Progenitor cell of endocrine pancreas (in vitro differentiated cells): Measurements from ENCODE around the gene SRPRA. TPM values are rescaled to one million over a fixed set of nuclear protein-coding genes. Genes with fewer than 3 reads are reported as not detected.
A peak's percentile ranks its signal among the peaks of the same experiment; 100 is the strongest.

ENCODE experiments used
- DNase-seq: peaks from one replicate; pipeline ENCODE4 v3.0.0; 2021; ENCODE audit warnings: low spot score; ENCODE audit not compliant: unreplicated experiment
- H3K27ac Mint-ChIP-seq: 2 replicates; pipeline ENCODE4 v1.8.0; 2021; ENCODE audit warnings: mild to moderate bottlenecking, moderate library complexity, mixed read lengths
- H3K27me3 Mint-ChIP-seq: 2 replicates; pipeline ENCODE4 v1.8.0; 2021; ENCODE audit warnings: mixed read lengths
- H3K36me3 Mint-ChIP-seq: 2 replicates; pipeline ENCODE4 v1.8.0; 2022; ENCODE audit warnings: mixed read lengths; ENCODE audit not compliant: insufficient read depth
- H3K4me1 Mint-ChIP-seq: 2 replicates; pipeline ENCODE4 v1.8.0; 2021; ENCODE audit warnings: low read depth, mixed read lengths
- H3K4me3 Mint-ChIP-seq: 2 replicates; pipeline ENCODE4 v1.8.0; 2021; ENCODE audit warnings: low read depth, mild to moderate bottlenecking, moderate library complexity, mixed read lengths
- H3K9me3 Mint-ChIP-seq: 2 replicates; pipeline ENCODE4 v1.8.0; 2021; ENCODE audit warnings: low read depth, mixed read lengths
- total RNA-seq: library from RNA; stranded (reverse); gene quantifications from 2 replicates; pipeline ENCODE4 v1.2.1, GENCODE V29; 2021
- TF ChIP-seq, protein P1 (sequence below): fragments of 200-600 bp; sonication (generic); IDR thresholded peaks from one replicate; pipeline ENCODE4 v1.5.0; 2021; ENCODE audit warnings: antibody characterized with exemption, mild to moderate bottlenecking; ENCODE audit not compliant: unreplicated experiment

The SRPRA gene
- total RNA-seq, 1 donor from 2014 or later: 79.2 TPM

GRCh38 chr11:126265811-126266210, 2.9 kb downstream of the SRPRA start:
- Mint-ChIP-seq H3K4me3 (peak overlapping the region; percentile 7), H3K36me3 (peaks cover 24% of the 10 kb centered on the region)

DNA sequence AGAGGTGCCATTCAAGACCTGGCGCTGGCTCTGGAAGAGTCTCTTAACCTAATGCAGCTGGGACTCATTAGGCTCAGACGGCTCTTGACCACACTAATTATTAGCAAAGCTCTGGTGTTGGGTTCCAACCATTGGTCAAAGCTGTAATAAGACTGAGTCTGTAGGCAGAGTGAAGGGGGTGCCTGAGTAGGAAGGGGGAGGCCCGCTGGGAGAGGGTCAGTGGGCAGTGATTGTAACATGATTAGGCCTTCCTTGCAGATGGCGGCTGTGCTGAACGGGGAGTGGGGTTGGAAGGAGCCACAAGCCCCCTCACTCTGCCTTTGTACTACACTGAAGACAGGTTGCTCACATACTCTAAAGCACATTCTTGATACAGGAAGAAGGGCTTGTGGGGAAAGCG, 5.2 kb downstream of the SRPRA start:
- DNase-seq: no peak
- H3K4me3 Mint-ChIP-seq: no peak overlapping the region
- peak overlapping the region; percentile 56 for H3K27ac Mint-ChIP-seq
- H3K27me3 Mint-ChIP-seq: no peaks in the 10 kb centered on the region
- no peaks in the 10 kb centered on the region for H3K9me3 Mint-ChIP-seq
- H3K4me1 Mint-ChIP-seq: peaks cover 8% of the 10 kb centered on the region
- H3K36me3 Mint-ChIP-seq: peaks cover 25% of the 10 kb centered on the region
- TF ChIP-seq, protein P1, sequence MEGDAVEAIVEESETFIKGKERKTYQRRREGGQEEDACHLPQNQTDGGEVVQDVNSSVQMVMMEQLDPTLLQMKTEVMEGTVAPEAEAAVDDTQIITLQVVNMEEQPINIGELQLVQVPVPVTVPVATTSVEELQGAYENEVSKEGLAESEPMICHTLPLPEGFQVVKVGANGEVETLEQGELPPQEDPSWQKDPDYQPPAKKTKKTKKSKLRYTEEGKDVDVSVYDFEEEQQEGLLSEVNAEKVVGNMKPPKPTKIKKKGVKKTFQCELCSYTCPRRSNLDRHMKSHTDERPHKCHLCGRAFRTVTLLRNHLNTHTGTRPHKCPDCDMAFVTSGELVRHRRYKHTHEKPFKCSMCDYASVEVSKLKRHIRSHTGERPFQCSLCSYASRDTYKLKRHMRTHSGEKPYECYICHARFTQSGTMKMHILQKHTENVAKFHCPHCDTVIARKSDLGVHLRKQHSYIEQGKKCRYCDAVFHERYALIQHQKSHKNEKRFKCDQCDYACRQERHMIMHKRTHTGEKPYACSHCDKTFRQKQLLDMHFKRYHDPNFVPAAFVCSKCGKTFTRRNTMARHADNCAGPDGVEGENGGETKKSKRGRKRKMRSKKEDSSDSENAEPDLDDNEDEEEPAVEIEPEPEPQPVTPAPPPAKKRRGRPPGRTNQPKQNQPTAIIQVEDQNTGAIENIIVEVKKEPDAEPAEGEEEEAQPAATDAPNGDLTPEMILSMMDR: no peak

More at GRCh38 chr11:126265811-126266210, 2.9 kb downstream of the SRPRA start:
- DNase-seq: no peak
- Mint-ChIP-seq H3K4me1 (peaks cover 19% of the 10 kb centered on the region), H3K9me3 (no peaks in the 10 kb centered on the region), H3K27me3 (no peaks in the 10 kb centered on the region), H3K27ac (no peak overlapping the region)
- TF ChIP-seq, protein P1: no peak

DNA sequence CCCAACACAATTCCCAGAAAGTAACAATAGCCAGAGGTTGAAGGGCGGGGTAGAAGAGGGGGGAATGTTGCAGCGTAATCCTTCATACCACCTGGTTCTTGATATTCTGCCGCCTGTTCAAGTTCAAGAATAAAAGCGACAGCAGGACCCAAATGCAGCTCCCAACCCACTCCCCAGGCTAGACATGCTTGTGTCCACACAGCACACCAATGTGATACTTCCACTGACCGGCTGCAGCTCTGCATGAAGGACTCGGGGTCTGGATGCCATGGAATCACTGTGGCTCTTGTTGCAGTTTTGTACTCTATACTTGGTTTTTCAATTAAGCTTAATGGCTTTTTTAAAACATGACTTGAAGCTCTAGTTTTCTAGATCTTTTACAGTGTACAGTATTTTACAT, 6.5 kb downstream of the SRPRA start:
- H3K27ac Mint-ChIP-seq: no peak overlapping the region
- no peak for DNase-seq
- no peaks in the 10 kb centered on the region for H3K4me1 Mint-ChIP-seq
- H3K27me3 Mint-ChIP-seq: no peaks in the 10 kb centered on the region
- TF ChIP-seq, protein P1: no peak
- H3K9me3 Mint-ChIP-seq: no peaks in the 10 kb centered on the region
- H3K4me3 Mint-ChIP-seq: no peak overlapping the region
- peaks cover 25% of the 10 kb centered on the region for H3K36me3 Mint-ChIP-seq

DNA sequence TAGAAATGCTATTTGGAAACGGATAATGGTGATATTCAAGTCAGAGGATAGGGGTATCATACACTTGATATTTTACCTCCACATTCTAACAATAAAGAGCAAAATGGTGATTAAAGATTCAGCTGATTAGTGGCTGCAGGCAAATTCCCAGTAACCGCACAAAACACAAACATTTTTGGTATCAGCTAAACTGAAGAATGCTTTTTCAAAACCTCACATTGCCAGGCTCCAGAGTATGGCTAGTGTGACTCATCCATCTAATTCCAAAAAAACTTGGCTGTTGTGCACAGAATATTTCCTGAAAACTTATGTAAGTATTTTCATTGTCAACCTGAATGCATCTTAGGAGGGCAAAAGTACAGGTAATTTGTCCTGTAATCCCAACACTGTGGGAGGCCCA, 10.9 kb downstream of the SRPRA start:
- no peaks in the 10 kb centered on the region for H3K9me3 Mint-ChIP-seq
- TF ChIP-seq, protein P1: no peak
- H3K27me3 Mint-ChIP-seq: no peaks in the 10 kb centered on the region
- no peak overlapping the region for H3K27ac Mint-ChIP-seq
- no peaks in the 10 kb centered on the region for H3K4me1 Mint-ChIP-seq
- DNase-seq: no peak
- H3K4me3 Mint-ChIP-seq: no peak overlapping the region
- peaks cover 13% of the 10 kb centered on the region for H3K36me3 Mint-ChIP-seq

- H3K4me1 Mint-ChIP-seq: no peaks in the 10 kb centered on the region
- H3K27me3 Mint-ChIP-seq: no peaks in the 10 kb centered on the region
- no peak for DNase-seq
- TF ChIP-seq, protein P1: no peak
- H3K9me3 Mint-ChIP-seq: no peaks in the 10 kb centered on the region
- H3K4me3 Mint-ChIP-seq: no peak overlapping the region
- H3K27ac Mint-ChIP-seq: no peak overlapping the region
- H3K36me3 Mint-ChIP-seq: peaks cover 13% of the 10 kb centered on the region
Observed at GRCh38 chr11:126257144-126257543, 11.6 kb downstream of the SRPRA start.
